Mucosa of descending colon (tissue), 3 donors: ENCODE results near the gene TMEM52B. TPM values are rescaled to one million over a fixed set of nuclear protein-coding genes. Genes with fewer than 3 reads are reported as not detected.
"Not testable (repeated sequence)": the region's sequence is repeated elsewhere in the genome, so short reads cannot be mapped to it uniquely, and the experiment has no call there.

Experiments
- ATAC-seq: fragments of 200-7000 bp; cut with Tn5 transposase; one replicate; pipeline ENCODE4 v1.9.1; 2020; ENCODE audit warnings: mild to moderate bottlenecking, moderate library complexity
- DNase-seq, 3 donors: peaks; one replicate each; pipeline ENCODE4 v3.0.0-alpha.2; 2020
- H3K36me3 ChIP-seq: fragments of 200-600 bp; one replicate; pipeline ENCODE4 v1.8.0; 2021; ENCODE audit warnings: low read depth, mild to moderate bottlenecking
- H3K4me1 ChIP-seq: fragments of 200-600 bp; one replicate; pipeline ENCODE4 v1.8.0; 2021; ENCODE audit warnings: low read depth, mild to moderate bottlenecking
- H3K4me3 ChIP-seq: fragments of 200-600 bp; one replicate; pipeline ENCODE4 v1.8.0; 2021; ENCODE audit warnings: mild to moderate bottlenecking
- H3K9me3 ChIP-seq: fragments of 200-600 bp; one replicate; pipeline ENCODE4 v1.8.0; 2021; ENCODE audit warnings: mild to moderate bottlenecking
- intact Hi-C, 2 donors: fragments of 100-400 bp; cut with DNase I in 1 of 2; cut with micrococcal nuclease in 1 of 2; formaldehyde crosslinking; loops; one replicate each; pipeline versions ENCODE4 v1.11.0 to v1.11.1; 2022; cut with DNase I, micrococcal nuclease
- total RNA-seq, 3 donors: library from RNA; stranded (reverse); fragmentation: NEBNext Ultra II Directional in 2 of 3; extraction: Animal tissue kit (Norgen Biotek cat#: 25700) in 2 of 3; gene quantifications; one replicate each; pipeline versions ENCODE4 v1.2.1 to v1.2.4, GENCODE V29; 2021 to 2023
- TF ChIP-seq, protein P1 (sequence below): fragments of 200-600 bp; IDR thresholded peaks from one replicate; pipeline ENCODE4 v1.8.0; 2022; ENCODE audit warnings: antibody characterized with exemption, mild to moderate bottlenecking
- donor health status: DM: no; HTN: no; CAD: no; lungs with moderate emphysema.
- donor health status: DM: no; HTN: no; CAD: no.
- donor health status: DM: no; HTN: yes; CAD: no.

The TMEM52B gene
- total RNA-seq, 3 donors from 2014 or later, result 0.10 TPM; not detected in 2

- H3K4me1 ChIP-seq, result peaks cover 2% of the 10 kb centered on the region
- no peak overlapping the region for H3K4me3 ChIP-seq
- DNase-seq (no peak), ATAC-seq (peak; percentile 41)
- TF ChIP-seq, protein P1, sequence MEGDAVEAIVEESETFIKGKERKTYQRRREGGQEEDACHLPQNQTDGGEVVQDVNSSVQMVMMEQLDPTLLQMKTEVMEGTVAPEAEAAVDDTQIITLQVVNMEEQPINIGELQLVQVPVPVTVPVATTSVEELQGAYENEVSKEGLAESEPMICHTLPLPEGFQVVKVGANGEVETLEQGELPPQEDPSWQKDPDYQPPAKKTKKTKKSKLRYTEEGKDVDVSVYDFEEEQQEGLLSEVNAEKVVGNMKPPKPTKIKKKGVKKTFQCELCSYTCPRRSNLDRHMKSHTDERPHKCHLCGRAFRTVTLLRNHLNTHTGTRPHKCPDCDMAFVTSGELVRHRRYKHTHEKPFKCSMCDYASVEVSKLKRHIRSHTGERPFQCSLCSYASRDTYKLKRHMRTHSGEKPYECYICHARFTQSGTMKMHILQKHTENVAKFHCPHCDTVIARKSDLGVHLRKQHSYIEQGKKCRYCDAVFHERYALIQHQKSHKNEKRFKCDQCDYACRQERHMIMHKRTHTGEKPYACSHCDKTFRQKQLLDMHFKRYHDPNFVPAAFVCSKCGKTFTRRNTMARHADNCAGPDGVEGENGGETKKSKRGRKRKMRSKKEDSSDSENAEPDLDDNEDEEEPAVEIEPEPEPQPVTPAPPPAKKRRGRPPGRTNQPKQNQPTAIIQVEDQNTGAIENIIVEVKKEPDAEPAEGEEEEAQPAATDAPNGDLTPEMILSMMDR, result no peak
- H3K9me3 ChIP-seq, result no peaks in the 10 kb centered on the region
- no peaks in the 10 kb centered on the region for H3K36me3 ChIP-seq
- intact Hi-C loops, result no loop called here
Measured at GRCh38 chr12:10184261-10184843, 5.5 kb downstream of the TMEM52B start.

GRCh38 chr12:10186299-10186698 lies 7.5 kb downstream of the TMEM52B start:
- peak; percentile 42 for ATAC-seq
- TF ChIP-seq, protein P1, result no peak
- intact Hi-C loops, result no loop called here
- Histone ChIP-seq H3K36me3 (no peaks in the 10 kb centered on the region), H3K4me3 (no peak overlapping the region), H3K4me1 (peaks cover 2% of the 10 kb centered on the region), H3K9me3 (no peaks in the 10 kb centered on the region)
- peak in 2 of 3 donors; percentile 39 to 66 for DNase-seq

DNA sequence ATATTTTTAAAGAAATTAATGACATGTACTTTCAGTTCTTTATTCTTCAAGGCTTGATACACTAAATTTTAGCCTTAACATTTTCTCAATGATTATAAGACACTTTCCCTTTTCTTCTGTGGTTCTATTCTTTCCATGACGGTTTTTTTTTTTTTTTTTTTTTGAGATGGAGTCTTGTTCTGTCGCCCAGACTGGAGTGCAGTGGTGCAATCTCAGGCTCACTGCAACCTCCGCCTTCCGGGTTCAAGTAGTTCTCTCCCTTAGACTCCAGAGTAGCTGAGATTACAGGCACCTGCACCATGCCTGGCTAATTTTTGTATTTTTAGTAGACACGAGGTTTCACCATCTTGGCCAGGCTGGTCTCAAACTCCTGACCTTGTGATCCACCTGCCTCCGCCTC lies 8.1 kb downstream of the TMEM52B start:
- ATAC-seq, intact Hi-C loops, H3K9me3 ChIP-seq, H3K36me3 ChIP-seq, H3K4me1 ChIP-seq, H3K4me3 ChIP-seq, DNase-seq: not testable (repeated sequence)

- TF ChIP-seq, protein P1, result no peak
Measured at GRCh38 chr12:10189653-10190052, 10.8 kb downstream of the TMEM52B start.

GRCh38 chr12:10190558-10191388 lies 11.9 kb downstream of the TMEM52B start:
- intact Hi-C loops, result loop anchor here in 1 of 2 donors (2.0 kb wide), 1 partner anchor 38 kb away; no protein-coding TSS in a partner anchor
- TF ChIP-seq, protein P1, result peak; percentile 46
- no peak overlapping the region for H3K4me3 ChIP-seq
- no peaks in the 10 kb centered on the region for H3K4me1 ChIP-seq
- no peaks in the 10 kb centered on the region for H3K36me3 ChIP-seq
- ATAC-seq, result peak; percentile 92
- H3K9me3 ChIP-seq, result no peaks in the 10 kb centered on the region
- peak in 2 of 3 donors; percentile 54 to 75 for DNase-seq

More at GRCh38 chr12:10189653-10190052, 10.8 kb downstream of the TMEM52B start:
- Histone ChIP-seq H3K4me3 (no peak overlapping the region), H3K9me3 (no peaks in the 10 kb centered on the region), H3K36me3 (no peaks in the 10 kb centered on the region), H3K4me1 (peaks cover 2% of the 10 kb centered on the region)
- no peak for ATAC-seq
- no peak for DNase-seq
- intact Hi-C loops, result loop anchor here in 1 of 2 donors (2.0 kb wide), 1 partner anchor 37 kb away; no protein-coding TSS in a partner anchor

- DNase-seq, result no peak
- H3K4me3 ChIP-seq, result no peak overlapping the region
- no peak for ATAC-seq
- H3K4me1 ChIP-seq, result no peaks in the 10 kb centered on the region
- no peaks in the 10 kb centered on the region for H3K9me3 ChIP-seq
- TF ChIP-seq, protein P1, result no peak
- intact Hi-C loops, result loop anchor here in 1 of 2 donors (2.0 kb wide), 1 partner anchor 39 kb away; no protein-coding TSS in a partner anchor
- no peaks in the 10 kb centered on the region for H3K36me3 ChIP-seq
Measured at GRCh38 chr12:10191865-10192264, 13.0 kb downstream of the TMEM52B start.
